Stimulated activated CD8-positive, alpha-beta memory T cell treated with anti-CD3 and anti-CD28 coated beads, Interleukin-4, amount 100 ng/mL, for 1 hour (primary cell): ENCODE results near the gene MYH2.
"Not testable (repeated sequence)": the region's sequence is repeated elsewhere in the genome, so short reads cannot be mapped to it uniquely, and the experiment has no call there.

Source experiments
- DNase-seq, 2 donors: peaks; one replicate each; pipeline ENCODE4 v3.0.0-alpha.2; 2020; ENCODE audit warnings: low read depth in 2 of 2, low spot score in 1 of 2

MYH2 gene

GRCh38 chr17:10549096-10549842 is at the start of gene MYH2:
TSS of gene MYH2 (minus strand) at chr17:10549658. CDS start at chr17:10547920, 1,738 bp downstream.
- no peak for DNase-seq

DNA sequence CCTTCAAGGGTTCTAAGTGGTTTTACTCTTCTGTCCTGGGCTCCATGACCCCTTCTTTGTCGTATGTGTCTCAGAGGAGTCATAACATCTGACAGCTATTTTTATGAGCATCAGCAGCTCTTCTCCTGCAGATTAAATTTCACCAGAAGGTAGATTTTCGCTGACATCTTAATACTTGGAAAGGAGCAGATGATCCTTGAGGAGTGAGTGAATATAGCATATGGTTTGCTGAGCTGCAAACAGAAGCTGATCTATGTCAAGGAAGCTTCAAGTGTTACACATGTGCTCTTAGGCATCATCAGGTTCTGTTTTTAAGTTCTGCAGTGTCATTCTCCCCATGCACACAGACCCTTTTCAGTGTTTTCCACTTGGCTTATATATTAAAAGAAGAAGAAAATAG is 49.2 kb upstream of the MYH2 start:
- DNase-seq, result no peak

- no peak for DNase-seq
Measured at GRCh38 chr17:10589553-10590145, 40.2 kb upstream of the MYH2 start.

GRCh38 chr17:10585529-10585928 is 36.1 kb upstream of the MYH2 start:
- DNase-seq, result no peak

DNA sequence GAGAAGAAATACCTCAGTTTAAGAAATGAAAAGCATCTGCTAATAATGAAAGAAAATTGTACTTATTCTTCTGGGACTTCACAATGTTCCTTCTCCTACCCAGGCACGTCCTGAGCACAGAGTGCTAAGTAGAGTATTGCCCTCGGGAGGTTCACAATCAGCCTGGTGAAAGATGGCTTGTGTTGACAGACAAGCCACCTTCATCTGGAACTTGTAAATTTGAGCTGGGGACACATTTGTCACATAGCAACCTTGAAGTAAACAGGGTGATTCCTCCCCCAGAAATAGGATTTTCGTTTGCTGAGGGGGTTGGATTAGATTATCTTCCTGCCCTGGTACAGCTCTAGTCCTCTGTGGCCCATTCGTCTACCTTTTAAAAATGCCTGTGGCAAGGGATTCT is 34.4 kb upstream of the MYH2 start:
- DNase-seq, result no peak

GRCh38 chr17:10579270-10579669 is 29.8 kb upstream of the MYH2 start:
- DNase-seq, result no peak

DNA sequence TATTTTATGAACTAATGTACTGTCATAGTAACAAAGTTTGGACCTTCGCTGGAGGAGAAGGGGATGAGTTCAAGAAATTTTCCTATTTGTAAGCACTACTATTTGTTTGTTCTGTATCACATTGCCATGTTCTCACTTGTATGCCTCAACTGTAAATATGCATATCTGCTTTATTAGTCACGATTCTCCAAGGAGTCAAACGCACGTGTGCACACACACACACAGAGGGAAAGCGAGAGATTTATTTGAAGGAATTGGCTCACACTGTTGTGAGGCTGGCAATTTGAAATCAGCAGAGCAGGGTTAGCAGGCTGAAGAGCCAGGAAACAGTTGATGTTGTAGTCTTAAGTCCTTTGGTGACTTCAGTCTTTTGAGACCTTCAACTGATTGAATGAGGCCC is 24.9 kb upstream of the MYH2 start:
- no peak for DNase-seq

DNA sequence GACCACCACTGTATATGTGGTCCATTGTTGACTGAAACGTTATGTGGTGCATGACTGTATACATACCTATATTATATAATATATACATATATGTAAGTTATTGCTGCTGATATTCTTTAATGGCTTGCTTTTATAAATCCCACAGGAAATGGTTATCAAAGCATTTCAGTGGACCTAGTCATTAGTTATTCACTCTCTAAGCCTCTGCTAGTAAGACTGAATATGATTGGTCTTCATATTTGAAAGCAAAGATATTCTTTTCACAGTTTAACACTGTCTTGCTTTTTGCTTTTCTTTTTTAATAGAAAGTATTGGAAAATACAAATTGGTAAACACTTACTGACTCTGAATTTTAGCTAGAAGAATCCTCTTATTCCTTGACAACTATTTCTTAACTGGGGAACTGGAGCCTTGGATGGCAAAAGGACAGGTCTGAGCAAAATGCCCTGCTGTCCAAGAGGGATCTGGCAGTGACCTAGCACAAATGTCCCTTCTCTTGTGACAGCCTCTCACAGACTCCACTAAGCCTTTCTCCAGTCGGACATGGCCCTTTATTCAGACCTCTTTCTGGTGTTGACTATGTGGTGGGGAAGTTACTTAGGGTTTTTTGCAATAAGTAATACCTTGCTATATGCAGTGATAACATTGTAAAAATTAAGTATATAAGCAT is 14.7 kb upstream of the MYH2 start:
- DNase-seq, result no peak

GRCh38 chr17:10558049-10558448 is 8.6 kb upstream of the MYH2 start:
- DNase-seq, result no peak

- no peak for DNase-seq
Measured at GRCh38 chr17:10557422-10557821, 8.0 kb upstream of the MYH2 start.

DNA sequence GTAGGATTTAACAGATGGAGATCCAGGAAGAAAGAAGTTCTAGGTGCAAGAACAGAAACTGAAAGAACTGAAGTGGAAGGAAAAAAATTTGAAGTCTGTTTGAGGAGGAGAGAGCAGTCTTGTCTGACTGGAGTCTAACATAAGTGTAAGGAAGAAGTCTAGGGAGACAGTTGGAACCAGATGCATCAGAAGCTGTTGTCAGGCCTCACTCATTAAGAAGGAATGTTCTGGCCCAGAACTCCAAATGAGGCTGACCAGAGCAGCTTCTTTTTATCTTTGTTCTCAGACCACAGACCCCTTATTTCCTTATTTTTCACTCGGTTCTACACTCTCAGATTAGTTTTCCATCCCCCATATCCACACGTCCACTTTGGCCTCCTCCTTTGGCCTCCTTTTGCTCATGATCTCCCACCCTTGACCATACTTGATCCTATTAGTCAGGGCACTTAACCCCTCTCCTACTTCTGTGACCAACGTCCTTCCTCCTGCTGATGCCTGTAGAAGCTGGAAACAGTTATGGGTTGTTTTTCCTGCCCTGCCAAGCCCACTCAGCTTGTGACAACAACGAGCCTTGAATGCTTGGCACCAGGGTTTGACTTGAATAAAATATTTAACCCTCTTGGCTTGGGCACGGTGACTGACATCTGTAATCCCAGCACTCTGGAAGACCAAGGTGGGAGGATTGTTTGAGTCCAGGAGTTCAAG is 7.0 kb upstream of the MYH2 start:
- no peak for DNase-seq

- DNase-seq, result no peak
Measured at GRCh38 chr17:10550014-10550413, 556 bp upstream of the MYH2 start.

DNA sequence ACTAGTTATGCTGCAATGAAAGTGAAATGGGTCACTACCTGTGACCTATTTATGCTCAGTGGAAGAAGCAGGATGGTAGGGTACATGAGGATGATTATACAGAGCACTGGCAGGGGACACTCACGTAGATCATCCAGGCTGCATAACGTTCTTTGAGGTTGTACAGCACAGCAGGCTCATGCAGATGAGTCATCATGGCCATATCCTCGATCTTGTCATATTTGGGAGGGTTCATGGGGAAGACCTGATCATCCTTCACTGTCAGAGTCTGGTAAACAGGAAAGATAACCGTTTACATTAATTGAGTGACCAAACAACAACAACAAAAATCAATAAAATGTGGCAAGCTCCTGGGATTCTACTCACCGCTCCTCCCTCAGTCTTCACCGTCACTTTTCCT is 2.1 kb downstream of the MYH2 start:
- no peak for DNase-seq

DNA sequence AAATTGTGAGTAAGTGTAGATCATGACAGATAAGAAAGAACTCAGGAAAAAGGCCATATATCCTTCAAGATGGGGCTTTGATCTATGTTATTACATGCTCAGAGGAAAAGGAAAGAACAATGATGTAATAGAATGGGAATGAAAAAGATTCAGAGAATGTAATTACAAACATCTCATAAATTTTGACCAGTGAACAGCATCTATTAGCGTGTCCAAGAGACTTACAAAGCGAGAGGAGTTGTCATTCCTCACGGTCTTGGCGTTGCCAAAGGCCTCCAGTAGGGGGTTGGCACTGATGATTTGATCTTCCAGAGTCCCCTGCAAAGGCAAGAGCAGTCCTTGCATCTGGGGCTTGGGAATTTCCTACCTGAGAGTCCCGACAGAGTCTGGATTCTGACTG is 6.0 kb downstream of the MYH2 start:
- not testable (repeated sequence) for DNase-seq

GRCh38 chr17:10541179-10541578 is 8.3 kb downstream of the MYH2 start:
- DNase-seq, result not testable (repeated sequence)

- no peak for DNase-seq
Measured at GRCh38 chr17:10532026-10532425, 17.4 kb downstream of the MYH2 start.

GRCh38 chr17:10527419-10527818 is 22.0 kb downstream of the MYH2 start:
- no peak for DNase-seq

DNA sequence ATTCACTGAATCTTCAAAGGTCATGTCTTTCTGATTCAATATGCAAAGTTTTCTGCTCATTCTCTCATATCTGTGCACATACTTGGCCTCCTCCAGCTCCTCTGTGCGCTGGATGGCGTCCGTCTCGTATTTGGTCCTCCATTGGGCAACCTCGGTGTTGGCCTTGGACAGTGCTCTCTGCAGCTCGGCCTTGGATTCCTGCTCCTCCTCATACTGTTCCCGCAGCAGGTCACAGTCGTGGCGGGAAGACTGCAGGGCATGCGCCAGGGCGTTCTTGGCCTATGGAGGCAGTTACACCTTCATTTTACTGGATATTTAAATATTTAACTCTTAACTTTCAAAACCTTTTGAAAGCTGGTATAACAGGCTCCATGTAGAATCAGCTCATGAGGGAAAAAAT is 22.9 kb downstream of the MYH2 start:
- no peak for DNase-seq

DNA sequence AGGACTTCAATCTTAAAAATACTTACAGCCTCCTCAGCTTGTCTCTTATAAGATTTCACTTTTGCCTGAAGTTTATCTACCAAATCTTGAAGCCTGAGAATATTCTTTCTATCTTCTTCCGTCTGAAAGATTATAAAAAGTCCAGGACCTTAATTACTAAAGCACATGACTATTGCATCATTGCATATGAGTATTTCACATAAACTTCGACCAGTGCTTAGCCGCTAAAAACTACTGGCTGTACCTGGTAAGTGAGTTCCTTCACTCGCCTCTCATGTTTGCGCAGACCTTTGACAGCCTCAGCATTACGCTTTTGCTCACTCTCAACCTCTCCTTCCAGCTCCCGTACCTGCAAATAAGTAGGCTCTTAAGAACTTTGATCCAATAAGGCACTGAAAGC is 26.4 kb downstream of the MYH2 start:
- no peak for DNase-seq

GRCh38 chr17:10521949-10522348 is 27.5 kb downstream of the MYH2 start:
- DNase-seq, result no peak

DNA sequence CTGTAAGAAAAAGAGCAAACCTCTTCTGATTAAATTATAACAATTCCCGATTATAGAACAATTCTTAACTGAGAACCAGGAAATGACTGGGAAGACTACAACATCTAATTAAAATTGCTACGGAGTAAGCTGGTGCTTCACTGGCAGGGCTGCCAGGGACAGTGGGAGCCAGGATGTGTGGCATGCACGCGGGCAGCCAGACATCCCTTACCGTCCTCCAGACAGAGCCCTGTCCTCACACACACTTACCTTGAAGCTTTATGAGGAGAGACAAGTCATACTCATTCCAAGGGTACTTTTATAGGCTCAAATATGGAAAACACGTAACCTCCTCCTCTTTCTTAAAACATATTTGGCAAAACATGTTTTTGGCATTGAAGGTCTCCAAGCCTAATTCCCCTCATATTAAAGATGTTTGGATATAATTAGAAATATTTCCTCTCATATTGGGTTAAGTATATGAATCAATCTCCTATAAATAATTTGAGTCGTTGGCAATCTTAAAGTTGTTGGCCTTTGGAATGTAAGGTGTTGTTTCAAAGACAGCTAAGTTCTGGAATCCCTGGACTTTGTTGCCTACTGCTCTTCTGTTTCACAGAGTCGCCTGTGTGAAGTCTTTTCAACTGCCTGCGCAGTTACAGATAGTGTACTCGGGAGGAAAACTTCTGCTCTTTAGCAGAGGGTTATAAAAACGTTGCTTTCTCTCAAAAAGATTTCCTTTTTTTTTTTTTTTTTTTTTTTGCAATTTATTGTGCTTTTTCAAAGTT is 31.0 kb downstream of the MYH2 start, which contains the start of gene MYH1:
Gene MYH1 (minus strand): TSS at position 272 of the 767 bp plus-strand sequence. CDS start 1,900 bp downstream, outside the sequence.
- DNase-seq, result no peak
